HepG2 (cell line): ENCODE measurements around the gene TNFRSF1B. TPM values are rescaled to one million over a fixed set of nuclear protein-coding genes. Genes with fewer than 3 reads are reported as not detected.
A peak's percentile ranks its signal among the peaks of the same experiment; 100 is the strongest.

ENCODE experiments used
- ATAC-seq: fragments of 200-7000 bp; cut with Tn5 transposase; 3 replicates; pipeline ENCODE4 v1.9.1; 2020; ENCODE audit warnings: mild to moderate bottlenecking, moderate library complexity
- BruUV-seq: library from RNA; stranded (reverse); fragments of 400-500 nt; replicated peaks from 2 replicates; lab custom pipeline; 2021; lab: Mats Ljungman, UMichigan
- CTCF ChIA-PET: fragments of 300-600 bp; formaldehyde crosslinking; extraction: SDS; loops from one replicate; lab custom pipeline; 2021; ENCODE audit warnings: low total read pairs, inconsistent platforms, low intra/inter-chr PET ratio; lab: Yijun Ruan, JAX
- POLR2A ChIA-PET: fragments of 350-600 bp; sonication (Branson Sonifier 250); formaldehyde crosslinking; loops from one replicate; lab custom pipeline; 2020; ENCODE audit warnings: antibody characterized with exemption, inconsistent platforms; lab: Yijun Ruan, JAX
- DNase-seq: peaks from one replicate; pipeline ENCODE4 v3.0.0-alpha.2; 2015; ENCODE audit warnings: low spot score
- FAIRE-seq: peaks from 3 replicates; lab custom pipeline; 2011; peaks lifted over from hg19 to GRCh38; lab: Jason Lieb, UNC
- H2AFZ ChIP-seq: one replicate; pipeline ENCODE4 v1.6.1; 2011; ENCODE audit warnings: low read length, inconsistent platforms
- H3K27ac ChIP-seq: fragments of 300-600 bp; 3 replicates; pipeline ENCODE4 v1.8.0; 2011; ENCODE audit warnings: mixed run types, mild to moderate bottlenecking, mixed read lengths, low read length, inconsistent platforms; ENCODE audit not compliant: insufficient read depth; ENCODE audit errors: extremely low read length
- H3K27me3 ChIP-seq, 2 experiments: fragments of 200-600 bp in 1 of 2; 2 replicates in 1 of 2; 3 replicates in 1 of 2; pipeline versions ENCODE4 v1.6.0 to v1.8.0; 2011; ENCODE audit warnings: low read length in 2 of 2, mild to moderate bottlenecking in 2 of 2, moderate library complexity in 2 of 2, inconsistent platforms in 1 of 2; ENCODE audit not compliant: insufficient read depth in 2 of 2, control insufficient read depth in 1 of 2
- H3K36me3 ChIP-seq, 2 experiments: fragments of 200-600 bp in 1 of 2; replicated peaks in 1 of 2; 2 replicates in 1 of 2; 3 replicates in 1 of 2; pipeline versions ENCODE4 v1.5.1 to v1.8.0; 2011; ENCODE audit warnings: low read length in 2 of 2, inconsistent platforms in 1 of 2; ENCODE audit not compliant: insufficient read depth in 2 of 2, control insufficient read depth in 1 of 2
- H3K4me1 ChIP-seq: 2 replicates; pipeline ENCODE4 v1.5.1; 2012; ENCODE audit warnings: low read length, inconsistent platforms; ENCODE audit not compliant: insufficient read depth
- H3K4me2 ChIP-seq: 2 replicates; pipeline ENCODE4 v1.6.0; 2011; ENCODE audit warnings: low read depth, low read length, inconsistent platforms
- H3K4me3 ChIP-seq, 3 experiments: fragments of 200-600 bp in 1 of 3; sonication (generic), shearing (Covaris generic) in 1 of 3; replicated peaks in 1 of 3; 2 replicates each; pipeline ENCODE4 v1.5.1; 2011 to 2016; ENCODE audit warnings: low read length in 3 of 3, inconsistent platforms in 2 of 3, low read depth in 2 of 3, mild to moderate bottlenecking in 2 of 3, control low read depth in 1 of 3, mixed read lengths in 1 of 3; ENCODE audit not compliant: insufficient read depth in 1 of 3
- H3K79me2 ChIP-seq: one replicate; pipeline ENCODE4 v1.6.1; 2011; ENCODE audit warnings: low read length, inconsistent platforms; ENCODE audit not compliant: insufficient read depth
- H3K9ac ChIP-seq: 2 replicates; pipeline ENCODE4 v1.6.0; 2011; ENCODE audit warnings: mild to moderate bottlenecking, low read depth, low read length, inconsistent platforms; ENCODE audit not compliant: insufficient read depth
- H3K9me3 ChIP-seq: 2 replicates; pipeline ENCODE4 v1.5.1; 2012; ENCODE audit warnings: mild to moderate bottlenecking, low read length
- H4K20me1 ChIP-seq: 2 replicates; pipeline ENCODE4 v1.6.0; 2011; ENCODE audit warnings: inconsistent platforms, mild to moderate bottlenecking, low read length, moderate library complexity; ENCODE audit not compliant: insufficient read depth
- BHLHE40 ChIP-seq: IDR thresholded peaks from 2 replicates; pipeline ENCODE4 v1.6.1; 2011; ENCODE audit warnings: low read length, improper control_type of control experiment
- EEA1 ChIP-seq: sonication (generic); formaldehyde crosslinking; IDR thresholded peaks from 2 replicates; pipeline ENCODE4 v1.5.1; 2020; ENCODE audit warnings: mild to moderate bottlenecking, missing genetic modification reagents, borderline replicate concordance
- GTF2F1 ChIP-seq: fragments of 150-350 bp; IDR thresholded peaks from 2 replicates; pipeline ENCODE4 v1.6.1; 2014; ENCODE audit warnings: low read length
- GZF1 ChIP-seq: sonication (generic); formaldehyde crosslinking; IDR thresholded peaks from 2 replicates; pipeline ENCODE4 v1.5.1; 2020; ENCODE audit warnings: mild to moderate bottlenecking, missing genetic modification reagents
- HMGXB3 ChIP-seq: sonication (generic); formaldehyde crosslinking; IDR thresholded peaks from 2 replicates; pipeline ENCODE4 v1.4.0; 2020; ENCODE audit warnings: missing genetic modification reagents, borderline replicate concordance
- HNF4A ChIP-seq: sonication (generic); formaldehyde crosslinking; IDR thresholded peaks from 2 replicates; pipeline ENCODE4 v1.4.0; 2020; ENCODE audit warnings: missing genetic modification reagents
- HNF4G ChIP-seq, 2 experiments: sonication (generic) in 1 of 2; formaldehyde crosslinking in 1 of 2; IDR thresholded peaks; 2 replicates each; pipeline versions ENCODE4 v1.4.0 to v1.6.1; 2011 to 2020; ENCODE audit warnings: borderline replicate concordance in 2 of 2, low read depth in 2 of 2, mild to moderate bottlenecking in 2 of 2, low read length in 1 of 2, missing genetic modification reagents in 1 of 2, moderate library complexity in 1 of 2
- KDM5B ChIP-seq: sonication (generic); formaldehyde crosslinking; IDR thresholded peaks from 2 replicates; pipeline ENCODE4 v1.4.0; 2020; ENCODE audit warnings: missing genetic modification reagents, mild to moderate bottlenecking, borderline replicate concordance
- MNT ChIP-seq: fragments of 450-650 bp; IDR thresholded peaks from 2 replicates; pipeline ENCODE4 v1.6.1; 2016
- MTF2 ChIP-seq: sonication (generic); formaldehyde crosslinking; IDR thresholded peaks from 2 replicates; pipeline ENCODE4 v1.5.0; 2020; ENCODE audit warnings: missing genetic modification reagents, borderline replicate concordance
- NFKBIZ ChIP-seq: IDR thresholded peaks from 2 replicates; pipeline ENCODE4 v1.6.1; 2018; ENCODE audit warnings: missing genetic modification reagents, missing compliant biosample characterization
- NR2F1 ChIP-seq, 2 experiments: fragments of 450-650 bp in 1 of 2; formaldehyde crosslinking in 1 of 2; IDR thresholded peaks; 2 replicates each; pipeline versions ENCODE4 v1.5.0 to v1.6.1; 2016 to 2020; ENCODE audit warnings: mild to moderate bottlenecking in 1 of 2, missing compliant biosample characterization in 1 of 2, missing genetic modification reagents in 1 of 2, moderate library complexity in 1 of 2
- TFDP1 ChIP-seq: IDR thresholded peaks from 2 replicates; pipeline ENCODE4 v1.6.1; 2016; ENCODE audit warnings: missing compliant biosample characterization, missing genetic modification reagents, borderline replicate concordance
- ZBTB3 ChIP-seq: sonication (generic); formaldehyde crosslinking; IDR thresholded peaks from 2 replicates; pipeline ENCODE4 v1.4.0; 2020; ENCODE audit warnings: low read depth, mild to moderate bottlenecking, moderate library complexity, missing genetic modification reagents, borderline replicate concordance
- ZNF605 ChIP-seq: sonication (generic); formaldehyde crosslinking; IDR thresholded peaks from 2 replicates; pipeline ENCODE4 v1.8.0; 2022; ENCODE audit warnings: mild to moderate bottlenecking, missing genetic modification reagents
- ZNF678 ChIP-seq: sonication (generic); formaldehyde crosslinking; IDR thresholded peaks from 2 replicates; pipeline ENCODE4 v1.4.0; 2020; ENCODE audit warnings: mild to moderate bottlenecking, missing genetic modification reagents
- ZNF761 ChIP-seq: sonication (generic); formaldehyde crosslinking; conservative IDR thresholded peaks from 2 replicates; pipeline ENCODE4 v1.4.0; 2020; ENCODE audit warnings: mild to moderate bottlenecking, missing genetic modification reagents
- WGBS: methylation state at CpG from one replicate; pipeline ENCODE4 v1.1.6; 2017; ENCODE audit warnings: low lambda C conversion rate; 5-methylcytosine and 5-hydroxymethylcytosine counted together
- in situ Hi-C: cut with HindIII; loops from 2 replicates; pipeline ENCODE4 v1.10.0; 2017; ENCODE audit warnings: low pct_unique_long_range_greater_than_20kb; ENCODE audit not compliant: extremely low pct_ligation_motif_present
- intact Hi-C: fragments of 100-400 bp; cut with micrococcal nuclease; formaldehyde crosslinking; loops from one replicate; pipeline ENCODE4 v1.10.0; 2022; ENCODE audit not compliant: unreplicated experiment
- polyA plus RNA-seq, 8 experiments: library from polyadenylated mRNA; depleted of rRNA in 3 of 8; stranded (reverse) in 7 of 8; unstranded in 1 of 8; fragments of >200 nt; fragmentation: Illumina TruSeq in 4 of 8; extraction: Trizol in 4 of 8; gene quantifications; 2 replicates each; pipeline versions ENCODE4 v1.2.1 to v1.2.3, GENCODE V29; 2011 to 2016; ENCODE audit warnings: low read depth in 4 of 8, missing spikeins in 1 of 8, mixed read lengths in 1 of 8; ENCODE audit not compliant: insufficient read depth in 1 of 8
- total RNA-seq, 5 experiments: library from RNA; depleted of rRNA; stranded (reverse); fragments of >200 nt; fragmentation: Illumina TruSeq; extraction: Trizol; gene quantifications; 2 replicates each; pipeline ENCODE4 v1.2.3, GENCODE V29; 2016; ENCODE audit warnings: low read depth in 1 of 5

The TNFRSF1B gene
- total and polyA plus RNA-seq, 2 of the 13 experiments (the other 11 are each of a cell fraction or from before 2014, with no cell fraction given), result 0.04 to 0.11 TPM

GRCh38 chr1:12130466-12131130, 36.2 kb upstream of the TNFRSF1B start:
- BruUV-seq, result no TSS peak
- Histone ChIP-seq H4K20me1 (no peaks in the 10 kb centered on the region), H3K4me1 (peaks cover 25% of the 10 kb centered on the region), H2AFZ (no peak overlapping the region), H3K36me3 (no peaks in the 10 kb centered on the region), H3K27ac (no peak overlapping the region), H3K79me2 (no peaks in the 10 kb centered on the region), H3K9ac (no peak overlapping the region), H3K27me3 (peaks cover 5 to 27% of the 10 kb centered on the region in 2 experiments), H3K9me3 (no peaks in the 10 kb centered on the region), H3K4me2 (0 out of 2 replicates have a peak overlapping the region, but pooled peaks have one; percentile 20), H3K4me3 (no peak overlapping the region)
- intact Hi-C loops, result no loop called here
- FAIRE-seq, result peak; percentile 73
- in situ Hi-C loops, result no loop called here
- ChIA-PET CTCF (no interaction called here), POLR2A (no interaction called here)
- peak; percentile 31 for DNase-seq
- peak; percentile 59 for ATAC-seq
- WGBS, result 13% methylated on average over 13 of the region's 13 CpGs
- TF ChIP-seq EEA1 (CRISPR knock-in tag) (no peak), ZNF605 (CRISPR knock-in tag) (no peak), KDM5B (no peak), NFKBIZ (no peak), HNF4G (IDR thresholded peaks at IDR 0.05; ENCODE audit: borderline replicate concordance, low read depth, low read length) (peak; percentile 56; the same call in 1 of the 2 replicates), HNF4G (CRISPR knock-in tag; IDR thresholded peaks at IDR 0.05; ENCODE audit: borderline replicate concordance, low read depth) (no peak), HNF4A (CRISPR knock-in tag) (peak; percentile 59), TFDP1 (CRISPR knock-in tag) (peak; percentile 34; the same call in 1 of the 2 replicates), NR2F1 (CRISPR knock-in tag; IDR thresholded peaks at IDR 0.05) (no peak), GTF2F1 (no peak), ZBTB3 (no peak), BHLHE40 (0 out of 2 replicates have a peak, but pooled peaks have one; percentile 29), ZNF761 (CRISPR knock-in tag) (no peak), ZNF678 (CRISPR knock-in tag) (no peak), MNT (0 out of 2 replicates have a peak, but pooled peaks have one; percentile 31), MTF2 (CRISPR knock-in tag) (no peak), HMGXB3 (CRISPR knock-in tag) (no peak), GZF1 (no peak)
